ENCODE results near the gene FSTL3.
"Not testable (repeated sequence)": the region's sequence is repeated elsewhere in the genome, so short reads cannot be mapped to it uniquely, and the experiment has no call there.

Gene FSTL3

DNA sequence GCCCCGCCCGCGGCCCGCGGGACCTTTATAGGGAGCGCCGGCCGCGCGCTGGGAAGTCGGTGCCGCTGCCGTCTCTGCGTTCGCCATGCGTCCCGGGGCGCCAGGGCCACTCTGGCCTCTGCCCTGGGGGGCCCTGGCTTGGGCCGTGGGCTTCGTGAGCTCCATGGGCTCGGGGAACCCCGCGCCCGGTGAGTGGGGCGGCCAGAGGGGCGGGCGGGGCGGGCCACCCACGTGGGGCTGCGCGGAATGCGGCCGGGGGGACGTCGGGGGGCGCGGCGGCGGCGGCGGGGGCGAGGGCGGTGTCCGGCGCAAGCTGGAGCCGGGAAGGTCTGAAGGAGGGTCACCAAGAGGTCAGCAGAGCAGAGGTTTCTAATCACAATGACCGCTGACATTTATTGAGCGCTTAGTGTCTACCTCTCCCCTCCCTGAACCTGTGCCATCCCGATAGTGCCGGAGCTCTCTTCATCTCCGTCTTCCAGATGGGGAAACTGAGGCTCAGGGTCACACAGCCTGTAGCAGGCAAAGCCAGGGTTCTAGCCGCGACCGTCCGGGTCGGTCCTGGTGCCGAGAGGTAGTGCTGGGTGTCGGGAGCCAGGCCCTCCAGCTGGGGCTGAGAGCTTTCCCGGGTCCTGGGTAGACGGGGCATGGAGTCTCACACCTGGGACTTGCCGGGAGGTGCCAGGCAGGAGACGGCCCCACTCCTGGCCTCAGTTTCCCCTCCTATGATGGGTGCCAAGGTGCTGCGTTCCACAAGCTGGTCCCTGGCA is at the start of gene FSTL3:
Gene FSTL3 (plus strand): TSS at position 54 of the 767 bp plus-strand sequence. CDS start 32 bp downstream, at position 86.
- peak; percentile 24 for DNase-seq (ENCODE audit: low read depth)

DNA sequence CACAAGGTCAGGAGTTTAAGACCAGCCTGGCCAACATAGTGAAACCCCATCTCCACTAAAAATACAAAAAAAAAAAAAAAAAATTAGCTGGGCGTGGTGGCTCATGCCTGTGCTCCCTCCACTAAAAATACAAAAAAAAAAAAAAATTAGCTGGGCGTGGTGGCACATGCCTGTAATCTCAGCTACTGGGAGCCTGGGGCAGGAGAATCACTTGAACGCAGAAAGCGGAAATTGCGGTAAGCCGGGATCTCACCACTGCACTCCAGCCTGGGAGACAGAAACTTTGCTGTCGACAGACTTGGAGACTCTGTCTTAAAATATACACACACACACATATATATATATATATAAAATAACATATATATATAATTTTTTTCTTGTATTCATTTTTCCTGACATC is 49.6 kb upstream of the FSTL3 start:
- DNase-seq (ENCODE audit: low read depth): not testable (repeated sequence)

DNA sequence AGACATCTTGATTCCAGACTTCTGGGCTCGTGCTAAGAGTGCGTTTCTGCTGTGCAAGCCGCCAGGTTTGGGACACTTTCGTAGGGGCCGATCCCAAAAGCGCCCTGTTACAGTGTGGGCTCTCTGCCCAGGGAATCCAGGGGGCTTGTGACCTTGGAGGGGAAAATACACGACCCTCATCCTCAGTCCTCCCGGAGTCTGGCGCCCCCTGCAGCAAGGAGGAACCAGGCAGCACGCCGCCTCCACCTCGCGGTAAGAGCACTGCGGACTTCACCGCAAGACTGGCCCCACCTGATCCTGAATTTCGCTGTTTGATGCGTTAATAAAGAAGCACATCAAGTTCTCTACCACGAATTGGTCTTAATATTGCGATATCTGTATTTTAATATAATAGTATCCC is 48.0 kb upstream of the FSTL3 start:
- no peak for DNase-seq (ENCODE audit: low read depth)

DNA sequence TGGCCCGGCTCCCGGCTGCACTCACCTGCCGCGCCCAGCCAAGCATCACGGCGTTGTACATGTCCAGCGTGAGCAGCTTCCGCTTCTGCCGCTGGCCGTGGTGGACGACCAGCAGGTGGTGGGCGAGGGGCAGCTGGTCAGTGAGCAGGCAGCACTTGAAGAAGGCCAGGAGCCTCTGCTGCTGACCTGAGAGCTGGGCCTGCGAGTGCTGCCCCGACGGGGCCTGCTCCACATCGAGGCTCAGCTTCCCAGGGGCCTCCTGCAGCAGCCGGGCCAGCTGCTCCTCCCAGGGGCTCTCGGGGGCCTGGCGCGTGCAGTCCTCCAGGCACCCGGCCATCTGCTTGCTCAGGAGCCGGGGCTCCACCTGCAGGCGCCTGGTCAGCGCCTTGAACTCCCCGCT is 46.7 kb upstream of the FSTL3 start:
- DNase-seq (ENCODE audit: low read depth): not testable (repeated sequence)

DNA sequence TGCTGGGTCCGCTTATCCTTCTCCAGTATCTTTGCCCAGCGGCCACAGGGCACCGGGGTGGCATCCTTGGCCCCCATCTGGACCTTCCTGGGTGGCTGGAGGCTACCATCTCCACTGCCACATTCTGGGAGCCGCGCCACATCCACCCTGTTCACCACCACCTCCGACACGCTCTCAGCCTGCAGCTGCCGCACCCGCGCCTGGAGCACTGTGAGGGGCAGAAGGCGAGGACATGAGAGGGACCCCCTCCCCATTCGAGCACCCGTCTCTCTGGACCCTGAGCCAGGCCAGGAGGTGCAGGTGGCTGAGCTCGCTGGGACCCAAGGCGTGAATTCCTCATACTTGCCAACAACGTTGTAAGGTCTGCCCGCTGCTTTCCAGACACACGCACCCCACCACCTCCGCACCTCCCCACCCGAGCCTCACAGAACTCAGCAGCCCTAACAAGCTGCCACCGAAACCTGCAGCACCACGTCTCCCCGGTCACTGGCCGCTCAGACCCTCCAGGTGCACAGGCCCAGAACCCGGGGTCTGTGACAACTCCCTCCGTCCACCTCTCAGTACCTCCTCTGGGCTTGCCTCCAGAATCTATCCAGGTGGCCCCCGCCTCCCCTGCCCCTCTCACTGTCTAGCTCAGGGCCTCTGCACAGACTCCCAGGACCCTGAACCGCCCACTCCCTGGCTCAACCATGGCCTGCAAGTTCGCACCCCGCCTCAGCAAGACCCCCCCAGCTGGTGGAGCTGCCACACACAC is 46.1 kb upstream of the FSTL3 start:
- no peak for DNase-seq (ENCODE audit: low read depth)

DNA sequence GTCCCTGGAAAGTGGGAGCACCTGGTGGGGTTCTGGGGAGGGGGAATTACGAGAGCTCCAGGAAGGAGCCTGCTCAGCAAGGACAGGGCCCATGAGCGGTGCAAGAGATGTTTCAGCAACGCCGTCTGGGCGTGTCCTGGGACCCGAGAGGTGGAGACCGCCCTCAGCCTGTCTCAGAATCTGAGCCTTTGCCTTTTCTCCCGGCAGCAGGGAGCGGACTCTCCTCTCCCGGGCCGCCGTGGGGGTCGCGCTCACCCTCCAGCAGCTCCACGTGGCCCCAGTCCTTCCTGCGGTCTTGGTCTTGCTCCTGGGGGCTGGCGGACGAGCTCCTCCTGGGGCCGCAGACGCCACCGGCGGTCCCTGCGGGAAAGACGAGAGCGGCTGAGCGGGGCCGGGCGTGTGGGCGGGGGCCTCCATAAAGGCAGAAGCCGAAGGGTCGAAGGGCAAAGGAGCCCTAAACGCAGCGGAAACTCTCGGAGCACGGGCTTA is 43.6 kb upstream of the FSTL3 start:
- DNase-seq (ENCODE audit: low read depth): peak; percentile 69

DNA sequence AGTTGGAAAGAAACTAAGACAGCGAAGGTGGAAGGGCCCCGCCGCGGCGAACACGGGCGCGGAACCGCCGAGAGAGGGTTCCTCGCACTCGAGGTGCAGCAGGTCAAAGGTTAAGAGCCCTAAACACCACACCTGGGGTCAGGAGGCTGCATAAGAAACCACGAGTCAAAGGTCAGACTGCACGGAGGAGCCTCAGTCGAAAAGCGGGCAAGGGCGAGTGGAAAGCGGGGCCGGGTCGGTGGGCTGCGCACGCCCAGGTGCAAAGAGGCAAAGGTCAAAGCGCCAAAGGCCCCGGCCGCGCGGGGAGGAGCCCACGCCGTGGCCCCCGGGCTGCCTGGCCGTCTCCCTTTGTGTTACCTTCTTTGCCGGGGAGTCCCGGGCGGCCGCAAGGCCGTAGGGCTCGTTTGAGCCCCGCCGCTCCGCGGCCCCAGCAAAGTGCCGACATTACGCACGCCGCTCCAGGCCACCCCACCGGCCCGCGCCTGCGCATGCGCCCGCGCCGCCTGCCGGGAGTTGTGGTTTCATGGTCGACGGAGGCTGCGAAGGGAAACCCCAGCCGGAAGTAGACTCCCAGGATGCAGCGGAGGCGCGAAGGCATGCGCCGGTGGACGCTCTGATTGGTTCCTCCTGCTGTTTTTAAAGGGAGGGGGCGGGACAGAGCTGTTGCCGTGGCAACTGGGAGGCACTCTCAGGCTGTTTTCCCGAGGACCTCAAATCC is 43.0 kb upstream of the FSTL3 start, which contains the start of gene POLRMT:
Gene POLRMT (minus strand): TSS at position 470 of the 718 bp plus-strand sequence. CDS start 25 bp downstream, at position 445.
- peak; percentile 98 for DNase-seq (ENCODE audit: low read depth)

DNA sequence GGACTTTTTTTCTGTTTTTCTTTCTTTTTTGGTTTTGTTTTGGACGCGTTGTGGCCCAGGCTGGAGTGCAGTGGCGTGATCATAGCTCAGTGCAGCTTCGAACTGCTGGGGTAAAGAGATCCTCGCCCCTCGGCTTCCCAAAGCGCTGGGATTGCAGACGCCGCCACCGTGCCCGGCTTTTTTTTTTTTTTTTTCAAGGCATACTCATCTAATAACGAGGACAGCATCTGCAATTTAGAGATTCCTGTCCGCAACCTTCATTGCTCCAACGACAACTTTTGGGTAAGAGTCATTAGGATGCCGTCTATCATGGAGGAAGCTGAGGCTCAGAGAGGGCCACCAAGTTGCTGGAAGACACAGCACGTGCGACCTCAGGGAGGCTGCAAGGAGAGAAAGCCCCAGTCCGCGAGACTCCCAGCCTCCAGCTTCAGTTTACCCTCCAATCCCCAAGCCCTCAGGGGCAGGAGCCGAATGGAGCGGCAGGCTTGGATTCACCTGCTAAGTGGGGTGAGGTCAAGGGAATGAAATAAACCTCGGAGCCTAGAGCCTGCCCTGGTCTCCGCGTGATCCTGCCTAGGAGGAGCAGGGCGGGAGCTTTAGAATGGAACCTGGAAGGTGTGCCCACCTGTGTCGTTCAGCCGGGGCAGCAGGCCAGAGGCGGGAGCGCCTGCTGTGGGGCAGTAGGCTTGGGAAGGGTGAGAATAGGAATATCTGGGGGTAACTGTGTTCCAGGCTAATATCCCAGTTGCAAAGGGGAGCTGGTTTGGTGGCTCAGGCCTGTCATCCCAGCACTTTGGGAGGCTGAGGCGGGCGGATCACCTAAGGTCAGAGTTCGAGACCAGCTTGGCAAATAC is 42.2 kb upstream of the FSTL3 start:
- peak; percentile 17 for DNase-seq (ENCODE audit: low read depth)

DNA sequence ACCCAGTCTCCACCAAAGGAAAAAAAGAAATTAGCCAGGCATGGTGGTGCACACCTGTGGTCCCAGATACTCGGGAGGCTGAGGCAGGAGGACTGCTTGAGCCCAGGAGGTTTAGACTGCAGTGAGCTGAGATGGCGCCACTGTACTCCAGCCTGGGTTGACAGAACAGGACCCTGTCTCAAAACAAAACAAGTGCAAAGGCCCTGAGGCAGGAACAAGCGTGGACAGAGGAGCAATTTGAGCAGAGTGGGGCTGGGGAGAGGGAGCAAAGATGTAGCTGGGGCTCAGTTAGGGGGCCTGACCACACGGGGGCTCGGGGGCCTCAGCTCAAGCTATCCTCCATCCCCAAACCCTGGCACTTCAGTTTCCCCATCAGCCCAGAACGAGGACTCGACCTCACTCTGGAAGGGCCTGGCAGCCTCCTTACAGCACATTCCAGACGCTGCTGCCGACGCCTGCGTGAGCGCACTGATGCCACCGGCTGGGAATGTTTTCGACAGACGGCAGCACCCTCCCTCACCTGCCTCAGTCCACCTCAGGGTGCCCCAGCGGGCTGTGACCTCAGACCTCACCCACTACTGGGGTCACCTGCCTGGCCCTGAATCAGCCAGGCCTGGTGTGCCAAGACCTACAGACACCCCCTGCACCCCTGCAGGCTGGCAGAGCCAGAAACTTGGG is 41.1 kb upstream of the FSTL3 start:
- DNase-seq (ENCODE audit: low read depth): no peak

DNA sequence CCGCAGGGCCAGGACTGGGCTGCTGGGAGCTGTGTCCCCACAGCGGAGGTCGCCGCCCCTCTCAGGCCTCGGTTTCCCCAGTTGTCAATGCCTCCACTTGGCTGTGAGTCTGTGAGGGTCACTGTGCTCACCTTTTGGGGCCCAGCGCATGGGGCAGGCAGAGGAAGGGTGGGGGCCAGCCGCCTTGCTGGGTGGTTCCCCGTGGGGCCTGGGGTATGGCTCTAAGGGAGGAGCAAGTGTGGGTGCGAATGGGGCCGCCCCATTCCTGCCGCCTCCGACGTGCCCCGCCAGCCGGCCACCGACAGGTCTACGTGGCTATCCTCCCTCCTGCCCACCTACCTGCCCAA is 37.3 kb upstream of the FSTL3 start:
- no peak for DNase-seq (ENCODE audit: low read depth)

DNA sequence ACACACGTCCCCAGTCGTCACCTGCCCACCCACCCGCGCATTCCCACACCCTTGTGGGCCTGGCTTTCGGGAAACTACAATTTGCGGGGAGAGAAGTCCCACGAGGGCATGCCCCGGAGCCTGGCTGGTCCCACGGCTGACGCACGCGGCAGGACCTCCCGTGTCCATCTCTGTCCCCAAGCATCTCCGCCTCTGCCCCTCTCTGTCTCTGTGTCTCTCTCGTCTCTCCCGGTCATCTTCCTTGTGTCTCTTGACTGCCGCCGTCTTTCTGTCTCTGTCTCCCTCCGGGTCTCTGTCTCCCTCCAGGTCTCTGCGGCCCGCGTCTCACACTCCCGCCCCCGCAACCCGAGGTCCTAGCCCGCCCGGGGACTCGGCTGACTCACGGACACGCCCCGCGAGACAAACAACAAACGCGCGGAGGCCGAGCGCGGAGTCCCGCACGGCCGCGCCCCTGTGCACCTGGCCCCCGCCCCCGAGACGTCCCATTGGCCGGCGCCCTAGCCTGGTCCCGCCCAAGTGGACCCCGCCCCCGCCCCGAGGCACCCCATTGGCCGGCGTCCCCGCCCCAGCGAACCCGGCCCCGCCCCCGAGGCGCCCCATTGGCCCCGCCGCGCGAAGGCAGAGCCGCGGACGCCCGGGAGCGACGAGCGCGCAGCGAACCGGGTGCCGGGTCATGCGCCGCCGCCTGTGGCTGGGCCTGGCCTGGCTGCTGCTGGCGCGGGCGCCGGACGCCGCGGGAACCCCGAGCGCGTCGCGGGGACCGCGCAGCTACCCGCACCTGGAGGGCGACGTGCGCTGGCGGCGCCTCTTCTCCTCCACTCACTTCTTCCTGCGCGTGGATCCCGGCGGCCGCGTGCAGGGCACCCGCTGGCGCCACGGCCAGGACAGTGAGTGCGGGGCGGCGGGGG is 36.7 kb upstream of the FSTL3 start, which contains the start of gene FGF22:
Gene FGF22 (plus strand): TSS at position 627 of the 908 bp plus-strand sequence. CDS start 47 bp downstream, at position 674.
- peak; percentile 87 for DNase-seq (ENCODE audit: low read depth)

DNA sequence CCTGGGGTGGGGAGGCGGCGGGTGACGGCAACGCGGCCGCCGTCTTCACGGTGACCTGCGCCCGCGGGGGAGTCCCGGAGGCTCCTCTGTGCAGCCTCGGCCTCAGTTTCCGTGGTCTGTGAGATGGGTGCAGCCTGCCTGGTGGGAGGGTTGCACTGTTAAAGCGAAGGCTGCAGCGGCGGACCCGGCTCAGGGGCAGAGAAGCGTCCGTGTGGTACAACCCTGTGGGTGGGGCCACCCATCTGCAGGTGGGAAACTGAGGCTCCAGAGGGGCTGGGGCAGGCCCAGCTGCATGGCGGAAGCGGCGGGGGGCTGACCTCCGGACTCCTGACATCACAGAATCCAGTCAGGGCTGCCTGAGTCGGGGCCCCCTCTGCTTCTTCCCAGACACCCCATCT is 36.0 kb upstream of the FSTL3 start:
- DNase-seq (ENCODE audit: low read depth): no peak

DNA sequence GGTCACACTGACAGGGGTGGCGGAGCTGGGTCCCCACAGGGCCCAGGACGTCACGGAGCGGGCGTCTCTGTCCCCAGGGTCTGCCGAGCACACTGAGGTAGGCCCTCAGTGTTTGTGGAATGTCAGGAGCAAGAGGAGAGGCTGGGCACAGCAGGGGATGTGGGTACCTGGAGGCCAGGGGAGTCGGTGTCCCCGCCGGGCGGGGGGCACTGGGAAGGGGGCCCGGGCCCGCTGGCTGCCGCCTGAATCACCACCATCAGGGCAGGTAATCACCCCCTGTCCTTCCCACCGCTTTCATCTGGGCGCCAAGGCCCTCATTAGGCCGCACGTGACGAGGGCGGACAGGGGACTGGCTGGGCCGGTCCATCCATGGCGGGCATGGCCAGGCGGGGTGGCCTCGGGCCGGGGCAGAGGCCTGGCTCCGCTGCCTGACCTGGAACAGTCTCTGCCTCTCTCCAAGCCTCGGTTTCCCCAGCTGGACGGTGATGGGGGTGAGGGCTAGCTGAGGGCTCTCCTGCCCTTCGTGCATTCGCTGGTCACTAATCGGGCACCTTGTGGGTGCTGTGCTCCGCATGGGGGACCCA is 35.5 kb upstream of the FSTL3 start:
- no peak for DNase-seq (ENCODE audit: low read depth)

DNA sequence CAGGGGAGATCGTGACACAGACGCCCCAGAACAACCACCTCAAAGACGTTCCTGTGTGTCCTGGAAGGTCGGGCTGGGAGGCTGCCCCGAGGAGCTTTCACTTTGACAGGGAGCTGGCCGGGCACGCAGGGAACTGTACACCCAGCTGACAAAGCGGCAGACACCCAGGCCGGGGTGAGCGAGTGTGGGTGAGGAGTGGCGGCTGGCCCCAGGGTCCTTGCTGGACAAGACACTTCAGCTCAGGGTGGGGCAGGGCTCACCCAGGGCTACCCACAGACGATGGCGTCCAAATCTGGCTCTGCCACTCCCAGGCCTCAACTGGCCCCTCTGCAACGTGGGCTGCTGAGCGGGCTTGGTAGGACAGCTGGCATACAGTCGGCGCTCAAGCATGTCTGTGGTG is 34.5 kb upstream of the FSTL3 start:
- DNase-seq (ENCODE audit: low read depth): no peak

DNA sequence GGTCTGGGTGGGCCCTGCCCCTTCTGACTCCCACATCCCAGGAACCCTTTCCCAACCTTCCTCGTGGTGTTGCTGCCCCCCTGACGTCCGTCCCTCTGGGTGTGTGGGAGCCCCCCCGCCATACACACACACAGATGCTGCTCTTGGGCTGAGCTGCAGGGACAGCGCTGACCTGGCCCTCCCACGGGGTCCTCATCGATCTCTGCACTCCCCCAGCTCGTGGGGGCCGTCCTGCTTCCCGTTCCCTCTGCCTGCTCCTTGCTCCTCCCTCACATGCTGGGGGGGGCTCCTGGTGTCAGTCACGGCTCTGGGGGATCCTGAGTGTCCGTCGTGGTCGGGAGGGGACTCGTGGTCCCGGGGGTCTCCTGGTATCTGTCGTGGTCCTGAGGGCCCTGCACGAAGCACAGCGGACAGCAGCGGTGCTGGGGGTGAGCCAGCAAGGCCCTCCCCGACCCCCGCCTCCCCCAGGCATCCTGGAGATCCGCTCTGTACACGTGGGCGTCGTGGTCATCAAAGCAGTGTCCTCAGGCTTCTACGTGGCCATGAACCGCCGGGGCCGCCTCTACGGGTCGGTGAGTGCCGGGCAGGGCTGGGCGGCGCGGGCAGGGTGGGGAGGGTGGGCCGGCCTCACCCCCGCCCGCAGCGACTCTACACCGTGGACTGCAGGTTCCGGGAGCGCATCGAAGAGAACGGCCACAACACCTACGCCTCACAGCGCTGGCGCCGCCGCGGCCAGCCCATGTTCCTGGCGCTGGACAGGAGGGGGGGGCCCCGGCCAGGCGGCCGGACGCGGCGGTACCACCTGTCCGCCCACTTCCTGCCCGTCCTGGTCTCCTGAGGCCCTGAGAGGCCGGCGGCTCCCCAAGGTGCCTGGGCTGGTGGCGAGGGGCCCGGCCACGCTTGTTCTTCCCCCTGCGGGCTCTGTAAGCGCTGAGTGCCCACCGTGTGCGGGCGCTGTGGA is 33.1 kb upstream of the FSTL3 start:
- no peak for DNase-seq (ENCODE audit: low read depth)

DNA sequence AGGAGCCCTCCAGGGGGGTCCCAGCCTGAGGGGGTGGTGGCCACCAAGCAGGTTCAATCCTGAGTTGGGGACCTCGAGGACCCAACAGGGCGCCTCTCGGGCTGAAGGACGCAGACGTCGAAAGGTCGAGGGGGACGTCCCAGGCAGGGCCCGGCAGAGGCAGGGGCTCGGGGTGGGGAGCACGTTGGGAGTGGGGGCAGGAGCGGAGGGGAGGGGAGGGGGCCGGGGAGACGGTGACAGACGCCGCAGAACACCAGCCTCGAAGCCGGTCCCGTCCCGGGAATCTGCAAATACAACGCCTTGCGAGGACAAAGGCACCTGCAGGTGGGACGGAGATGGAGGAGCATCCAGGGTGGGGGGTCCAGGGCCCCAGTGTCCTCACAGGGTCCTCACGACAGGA is 32.5 kb upstream of the FSTL3 start:
- no peak for DNase-seq (ENCODE audit: low read depth)

DNA sequence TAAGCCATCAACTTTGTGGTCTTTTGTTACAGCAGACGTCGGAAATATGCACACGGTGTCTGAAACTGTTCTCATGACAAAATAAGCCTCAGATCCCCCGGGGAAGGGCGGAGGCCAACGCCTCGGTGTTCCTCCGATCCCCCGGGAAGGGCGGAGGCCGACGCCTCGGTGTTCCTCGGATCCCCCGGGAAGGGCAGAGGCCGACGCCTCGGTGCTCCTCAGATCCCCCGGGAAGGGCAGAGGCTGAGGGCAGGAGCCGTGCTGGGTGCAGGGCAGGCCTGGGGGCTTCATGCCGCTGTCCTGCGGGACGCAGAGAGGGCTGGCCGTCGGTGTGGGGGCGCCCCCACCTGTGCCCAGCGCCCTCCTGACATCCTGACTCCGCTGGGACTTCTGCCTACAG is 31.8 kb upstream of the FSTL3 start:
- no peak for DNase-seq (ENCODE audit: low read depth)

DNA sequence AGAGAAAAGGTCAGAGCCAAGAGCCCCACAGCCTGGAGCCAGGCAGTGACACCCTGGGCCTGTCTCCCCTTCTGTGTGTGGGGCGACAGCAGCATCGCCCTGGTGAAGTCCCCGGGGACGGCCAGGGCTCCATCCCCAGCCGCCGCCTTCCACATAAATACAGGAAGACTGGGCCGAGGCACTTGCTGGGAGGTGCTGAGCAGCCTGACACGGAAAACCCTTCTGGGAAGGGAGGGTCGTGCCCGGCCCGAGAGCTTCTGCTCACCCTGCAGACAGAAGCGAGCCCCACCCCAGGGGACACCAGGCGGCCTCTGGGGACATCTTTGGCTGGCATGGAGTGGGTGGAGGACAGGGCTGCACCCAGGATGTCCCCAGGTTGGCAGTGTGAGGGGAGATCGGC is 31.4 kb upstream of the FSTL3 start:
- no peak for DNase-seq (ENCODE audit: low read depth)
